K562 (cell line): ENCODE data around the gene TSC22D3. TPM values are rescaled to one million over a fixed set of nuclear protein-coding genes. Genes with fewer than 3 reads are reported as not detected.

Experiments
- ATAC-seq: fragments of 200-7000 bp; cut with Tn5 transposase; 3 replicates; pipeline ENCODE4 v1.9.1; 2020; ENCODE audit warnings: moderate library complexity
- BruUV-seq: library from RNA; stranded (reverse); fragments of 400-500 nt; replicated peaks from 2 replicates; lab custom pipeline; 2021; lab: Mats Ljungman, UMichigan
- CTCF ChIA-PET: fragments of 300-600 bp; formaldehyde crosslinking; extraction: SDS; loops from one replicate; lab custom pipeline; 2021; ENCODE audit warnings: low intra/inter-chr PET ratio; lab: Yijun Ruan, JAX
- POLR2A ChIA-PET: fragments of 300-600, 350-650 bp; sonication (Branson Sonifier 250); formaldehyde crosslinking; extraction: SDS; loops from one replicate; lab custom pipeline; 2021; ENCODE audit warnings: antibody characterized with exemption, inconsistent platforms; lab: Yijun Ruan, JAX
- DNase-seq, 4 experiments: peaks; one replicate each; pipeline versions ENCODE4 v3.0.0 to v3.0.0-alpha.2; 2011 to 2018; ENCODE audit warnings: low spot score in 3 of 4, mixed read lengths in 3 of 4; ENCODE audit errors: extremely low read depth in 1 of 4
- FAIRE-seq: peaks from 2 replicates; lab custom pipeline; 2011; peaks lifted over from hg19 to GRCh38; lab: Jason Lieb, UNC
- H2AFZ ChIP-seq: 2 replicates; pipeline ENCODE4 v1.6.0; 2011; ENCODE audit warnings: low read depth, low read length, control low read depth, inconsistent platforms
- H3K27ac ChIP-seq: fragments of 200-600 bp; 3 replicates; pipeline ENCODE4 v1.8.0; 2011; ENCODE audit warnings: low read depth, mild to moderate bottlenecking, control low read depth, inconsistent platforms, low read length, moderate library complexity, mixed read lengths; ENCODE audit errors: extremely low read depth
- H3K27me3 ChIP-seq, 2 experiments: fragments of 300-600 bp in 1 of 2; 2 replicates in 1 of 2; 3 replicates in 1 of 2; pipeline versions ENCODE4 v1.6.0 to v1.8.0; 2011; ENCODE audit warnings: inconsistent platforms in 2 of 2, low read length in 2 of 2, mild to moderate bottlenecking in 1 of 2, mixed read lengths in 1 of 2, moderate library complexity in 1 of 2; ENCODE audit not compliant: control insufficient read depth in 2 of 2, insufficient read depth in 2 of 2
- H3K36me3 ChIP-seq: fragments of 300-600 bp; 3 replicates; pipeline ENCODE4 v1.8.0; 2011; ENCODE audit warnings: mild to moderate bottlenecking, low read length, inconsistent platforms; ENCODE audit not compliant: control insufficient read depth, insufficient read depth
- H3K4me1 ChIP-seq, 2 experiments: fragments of 200-600 bp in 1 of 2; replicated peaks in 1 of 2; 2 replicates in 1 of 2; 3 replicates in 1 of 2; pipeline versions ENCODE4 v1.5.1 to v1.8.0; 2011; ENCODE audit warnings: inconsistent platforms in 2 of 2, low read length in 2 of 2, mild to moderate bottlenecking in 1 of 2, mixed read lengths in 1 of 2, moderate library complexity in 1 of 2; ENCODE audit not compliant: control insufficient read depth in 2 of 2, insufficient read depth in 2 of 2
- H3K4me2 ChIP-seq: 2 replicates; pipeline ENCODE4 v1.6.1; 2011; ENCODE audit warnings: low read length, control low read depth, inconsistent platforms, mixed read lengths; ENCODE audit not compliant: insufficient read depth
- H3K4me3 ChIP-seq: fragments of 200-600 bp; sonication (generic), shearing (Covaris generic); 2 replicates; pipeline ENCODE4 v1.5.1; 2016; ENCODE audit warnings: control low read depth, inconsistent platforms
- H3K79me2 ChIP-seq: fragments of 200-600 bp; 3 replicates; pipeline ENCODE4 v1.8.0; 2011; ENCODE audit warnings: low read length, inconsistent platforms; ENCODE audit not compliant: control insufficient read depth, insufficient read depth
- H3K9ac ChIP-seq, 2 experiments: 2 replicates each; pipeline versions ENCODE4 v1.6.0 to v1.6.1; 2011; ENCODE audit warnings: low read depth in 2 of 2, low read length in 2 of 2, control low read depth in 1 of 2, inconsistent platforms in 1 of 2, mild to moderate bottlenecking in 1 of 2, mixed read lengths in 1 of 2; ENCODE audit not compliant: insufficient read depth in 1 of 2
- H3K9me1 ChIP-seq: one replicate; pipeline ENCODE4 v1.6.0; 2011; ENCODE audit warnings: inconsistent platforms, mild to moderate bottlenecking, low read length, moderate library complexity; ENCODE audit not compliant: control insufficient read depth, insufficient read depth
- H3K9me3 ChIP-seq: replicated peaks from 2 replicates; pipeline ENCODE4 v1.5.1; 2011; ENCODE audit warnings: low read depth, low read length, inconsistent platforms; ENCODE audit not compliant: control insufficient read depth, insufficient read depth
- H4K20me1 ChIP-seq: replicated peaks from 2 replicates; pipeline ENCODE4 v1.6.1; 2011; ENCODE audit warnings: low read length, inconsistent platforms, mixed read lengths; ENCODE audit not compliant: control insufficient read depth, insufficient read depth
- ADNP ChIP-seq: fragments of 200-800 bp; sonication (Bioruptor generic); IDR thresholded peaks from 2 replicates; pipeline ENCODE4 v1.6.1; 2016; ENCODE audit warnings: missing genetic modification characterization, missing compliant biosample characterization
- ATF1 ChIP-seq, 2 experiments: fragments of 450-650 bp in 1 of 2; IDR thresholded peaks; 2 replicates each; pipeline ENCODE4 v1.6.1; 2016; ENCODE audit warnings: missing compliant biosample characterization in 1 of 2, missing genetic modification characterization in 1 of 2
- BCOR ChIP-seq: fragments of 450-650 bp; IDR thresholded peaks from 2 replicates; pipeline ENCODE4 v1.6.1; 2016
- CBX2 ChIP-seq: fragments of 200-600 bp; sonication (generic); IDR thresholded peaks from one replicate; pipeline ENCODE4 v1.6.1; 2012; ENCODE audit warnings: mild to moderate bottlenecking, low read length, inconsistent platforms; ENCODE audit not compliant: insufficient read depth, poor library complexity, severe bottlenecking
- EGR1 ChIP-seq: fragments of 450-650 bp; conservative IDR thresholded peaks from 2 replicates; pipeline ENCODE4 v1.6.1; 2017; ENCODE audit warnings: mild to moderate bottlenecking
- GTF2E2 ChIP-seq: fragments of 200-800 bp; sonication (Bioruptor generic); IDR thresholded peaks from 2 replicates; pipeline ENCODE4 v1.6.1; 2016; ENCODE audit warnings: missing genetic modification characterization, missing compliant biosample characterization
- NCOA2 ChIP-seq, 2 experiments: fragments of 450-650 bp; IDR thresholded peaks; 2 replicates each; pipeline ENCODE4 v1.6.1; 2018; ENCODE audit warnings: mild to moderate bottlenecking in 2 of 2, moderate library complexity in 1 of 2; ENCODE audit not compliant: partially characterized antibody in 2 of 2
- PHB ChIP-seq: fragments of 250-450 bp; sonication (Bioruptor Pico); IDR thresholded peaks from 2 replicates; pipeline ENCODE4 v1.5.0; 2021
- RBM25 ChIP-seq: fragments of 200-400 bp; formaldehyde crosslinking; IDR thresholded peaks from 2 replicates; pipeline ENCODE4 v1.6.1; 2018; ENCODE audit warnings: low read length, low read depth, moderate library complexity; ENCODE audit not compliant: severe bottlenecking
- ZNF12 ChIP-seq: sonication (generic); formaldehyde crosslinking; IDR thresholded peaks from 2 replicates; pipeline ENCODE4 v1.4.0; 2020; ENCODE audit warnings: mild to moderate bottlenecking, missing genetic modification reagents
- ZNF347 ChIP-seq: fragments of 450-650 bp; formaldehyde crosslinking; IDR thresholded peaks from 2 replicates; pipeline ENCODE4 v1.4.0; 2020; ENCODE audit warnings: low read depth, mild to moderate bottlenecking, moderate library complexity
- WGBS: fragments of 100-300 bp; shearing (Covaris generic); methylation state at CpG from one replicate; pipeline ENCODE4 v1.1.6; 2016; ENCODE audit warnings: low coverage, mixed read lengths; ENCODE audit not compliant: insufficient coverage; ENCODE audit errors: missing lambda C conversion rate; 5-methylcytosine and 5-hydroxymethylcytosine counted together
- in situ Hi-C: fragments of 300-500 bp; cut with MboI; formaldehyde crosslinking; loops from 4 replicates; pipeline ENCODE4 v1.15.0; 2018; ENCODE audit warnings: inconsistent platforms, mixed read lengths
- intact Hi-C: fragments of 100-400 bp; cut with micrococcal nuclease; formaldehyde crosslinking; loops from 2 replicates; pipeline ENCODE4 v1.14.2; 2022
- polyA plus RNA-seq, 8 experiments: library from polyadenylated mRNA; depleted of rRNA in 4 of 8; stranded (reverse) in 5 of 8; unstranded in 3 of 8; fragments of >200 nt; fragmentation: Nextera tagmentation in 2 of 8; fragmentation: Illumina TruSeq in 1 of 8; extraction: Ambion mirVana in 2 of 8; extraction: Trizol in 1 of 8; gene quantifications; 2 replicates each; pipeline versions ENCODE4 v1.2.1 to v1.2.3, GENCODE V29; 2011 to 2014; ENCODE audit warnings: inconsistent platforms in 1 of 8, missing spikeins in 1 of 8
- total RNA-seq, 7 experiments: library from RNA; depleted of rRNA in 6 of 7; stranded (reverse); fragments of >200 nt in 6 of 7; fragmentation: Illumina TruSeq in 2 of 7; extraction: Trizol in 2 of 7; gene quantifications; 2 replicates each; pipeline versions ENCODE4 v1.2.1 to v1.2.3, GENCODE V29; 2011 to 2021; ENCODE audit warnings: low replicate concordance in 1 of 7
- TF ChIP-seq, protein P1 (sequence below): fragments of 450-650 bp; IDR thresholded peaks from 2 replicates; pipeline ENCODE4 v1.6.1; 2016; ENCODE audit warnings: antibody characterized with exemption
- TF ChIP-seq, protein P2 (sequence below): sonication (generic); formaldehyde crosslinking; IDR thresholded peaks from 2 replicates; pipeline ENCODE4 v1.8.0; 2023; ENCODE audit warnings: mild to moderate bottlenecking, missing genetic modification reagents

The TSC22D3 gene
- total and polyA plus RNA-seq, 9 of the 15 experiments (the other 6 are each of a cell fraction or from before 2014, with no cell fraction given): 0.48 to 3.0 (median 0.87) TPM

DNA sequence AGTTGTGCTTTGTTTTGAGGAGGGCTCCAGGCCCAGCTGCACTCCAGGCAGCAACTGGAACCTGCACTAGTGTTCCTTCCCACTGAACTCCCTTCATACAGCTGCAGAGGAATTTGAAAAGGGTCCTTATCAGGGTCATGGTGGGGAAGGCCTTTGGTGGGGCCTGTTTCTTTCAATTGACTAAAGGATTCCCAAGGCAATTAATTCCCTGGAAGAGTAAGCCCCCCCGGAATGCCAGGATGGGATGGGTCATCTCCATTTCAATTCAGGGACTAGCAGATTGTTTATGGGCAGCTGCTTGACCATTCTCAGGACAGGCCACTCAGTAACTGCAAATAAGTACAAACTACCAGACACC is 45.3 kb downstream of the TSC22D3 start:
- FAIRE-seq: no peak
- no peak overlapping the region for H2AFZ ChIP-seq
- no peak for ATAC-seq
- no peak overlapping the region for H3K4me2 ChIP-seq
- TF ChIP-seq GTF2E2 (tag): no peak
- TF ChIP-seq ADNP (tag): peak; percentile 14; the same call in 1 of the 2 replicates
- TF ChIP-seq, all 486 proteins: peak for 1
- no peak overlapping the region for H3K27ac ChIP-seq
- in situ Hi-C loops: no loop called here
- H3K36me3 ChIP-seq: no peaks in the 10 kb centered on the region
- BruUV-seq: no TSS peak
- H3K4me1 ChIP-seq: peaks cover 22 to 47% of the 10 kb centered on the region in 2 experiments; a peak in 4 of 5 replicates
- CTCF ChIA-PET: no interaction called here
- H4K20me1 ChIP-seq: no peaks in the 10 kb centered on the region
- no peak for DNase-seq
- no peaks in the 10 kb centered on the region for H3K9me3 ChIP-seq
- H3K9me1 ChIP-seq: no peaks in the 10 kb centered on the region
- no peak overlapping the region for H3K4me3 ChIP-seq
- no peaks in the 10 kb centered on the region for H3K79me2 ChIP-seq
- POLR2A ChIA-PET: no interaction called here
- WGBS: 33% methylated on average over 1 of the region's 1 CpG
- H3K9ac ChIP-seq: no peak overlapping the region
- H3K27me3 ChIP-seq: no peaks in the 10 kb centered on the region
- intact Hi-C loops: loop anchor here (2.0 to 5.0 kb wide), 2 partner anchors 47 to 58 kb away; partner anchors contain the start of gene NCBP2L

DNA sequence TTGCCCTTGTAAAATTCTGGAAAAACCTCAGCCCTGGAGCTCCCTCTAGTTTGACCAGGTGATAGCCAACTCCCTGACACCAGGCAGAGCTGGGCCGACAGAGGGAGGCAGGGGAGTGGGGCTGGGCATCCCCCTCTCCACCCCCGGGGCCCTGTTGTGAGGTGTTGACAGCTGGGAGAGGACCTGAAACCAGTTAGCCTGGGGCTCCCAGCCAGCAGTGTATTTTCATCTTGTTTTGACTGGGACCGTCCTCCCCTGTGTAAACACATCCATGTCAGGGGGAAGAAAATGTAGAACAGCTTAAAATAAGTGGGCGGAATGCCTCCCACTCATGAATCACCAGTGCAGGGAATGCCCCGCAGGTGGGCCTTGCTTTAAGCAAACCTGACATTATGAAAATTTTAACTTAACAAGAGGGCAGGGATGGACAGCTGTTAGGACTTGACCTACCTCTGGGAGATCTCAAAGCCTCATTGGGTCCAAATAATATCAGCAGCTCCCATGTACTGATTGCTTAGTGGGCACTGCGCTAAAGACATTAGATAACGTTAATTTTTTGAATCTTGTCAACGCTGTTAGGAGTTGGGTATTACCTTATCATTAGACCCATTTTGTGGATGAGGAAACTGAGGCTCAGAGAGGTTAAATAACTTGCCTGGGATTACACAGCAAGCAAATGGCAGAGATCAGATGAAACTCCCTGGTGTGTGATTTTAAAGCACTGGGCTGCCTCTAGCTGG is 45.9 kb downstream of the TSC22D3 start:
- intact Hi-C loops: loop anchor here (2.0 to 5.0 kb wide), 2 partner anchors 47 to 57 kb away; partner anchors contain the start of gene NCBP2L
- ATAC-seq (no peak), DNase-seq (no peak), FAIRE-seq (no peak)
- ChIA-PET POLR2A (interaction anchor here (0.7 to 1.2 kb wide), 2 partner anchors 20 to 53 kb away, joined by 3 read pairs; no protein-coding TSS in a partner anchor), CTCF (no interaction called here)
- H3K4me1 ChIP-seq: peaks cover 22 to 47% of the 10 kb centered on the region in 2 experiments; a peak in 4 of 5 replicates
- H4K20me1 ChIP-seq: no peaks in the 10 kb centered on the region
- no peak overlapping the region for H3K4me3 ChIP-seq
- H3K79me2 ChIP-seq: no peaks in the 10 kb centered on the region
- in situ Hi-C loops: no loop called here
- H3K27me3 ChIP-seq: no peaks in the 10 kb centered on the region
- H2AFZ ChIP-seq: no peak overlapping the region
- H3K9ac ChIP-seq: 0 out of 4 replicates have a peak overlapping the region, but pooled peaks of 1 of the 2 experiments have one; percentile 33
- BruUV-seq: no TSS peak
- no peak overlapping the region for H3K27ac ChIP-seq
- H3K36me3 ChIP-seq: no peaks in the 10 kb centered on the region
- H3K9me1 ChIP-seq: no peaks in the 10 kb centered on the region
- 44% methylated on average over 8 of the region's 8 CpGs for WGBS
- H3K4me2 ChIP-seq: no peak overlapping the region
- H3K9me3 ChIP-seq: no peaks in the 10 kb centered on the region
- TF ChIP-seq ZNF12 (CRISPR knock-in tag) (no peak), RBM25 (peak; percentile 87), NCOA2 (IDR thresholded peaks at IDR 0.05; ENCODE audit: partially characterized antibody in 2 of 2) (no peak), EGR1 (peak; percentile 79), PHB (CRISPR knock-in tag) (no peak), CBX2 (no peak), ZNF347 (CRISPR knock-in tag) (no peak), ATF1 (CRISPR knock-in tag; IDR thresholded peaks at IDR 0.05) (no peak), ATF1 (tag; IDR thresholded peaks at IDR 0.05) (no peak), BCOR (peak; percentile 88)
- TF ChIP-seq, protein P1, sequence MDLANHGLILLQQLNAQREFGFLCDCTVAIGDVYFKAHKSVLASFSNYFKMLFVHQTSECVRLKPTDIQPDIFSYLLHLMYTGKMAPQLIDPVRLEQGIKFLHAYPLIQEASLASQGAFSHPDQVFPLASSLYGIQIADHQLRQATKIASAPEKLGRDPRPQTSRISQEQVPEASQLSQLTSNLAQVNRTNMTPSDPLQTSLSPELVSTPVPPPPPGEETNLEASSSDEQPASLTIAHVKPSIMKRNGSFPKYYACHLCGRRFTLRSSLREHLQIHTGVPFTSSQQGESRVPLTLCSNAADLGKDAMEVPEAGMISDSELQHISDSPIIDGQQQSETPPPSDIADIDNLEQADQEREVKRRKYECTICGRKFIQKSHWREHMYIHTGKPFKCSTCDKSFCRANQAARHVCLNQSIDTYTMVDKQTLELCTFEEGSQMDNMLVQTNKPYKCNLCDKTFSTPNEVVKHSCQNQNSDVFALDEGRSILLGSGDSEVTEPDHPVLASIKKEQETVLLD: no peak
- TF ChIP-seq, protein P2, sequence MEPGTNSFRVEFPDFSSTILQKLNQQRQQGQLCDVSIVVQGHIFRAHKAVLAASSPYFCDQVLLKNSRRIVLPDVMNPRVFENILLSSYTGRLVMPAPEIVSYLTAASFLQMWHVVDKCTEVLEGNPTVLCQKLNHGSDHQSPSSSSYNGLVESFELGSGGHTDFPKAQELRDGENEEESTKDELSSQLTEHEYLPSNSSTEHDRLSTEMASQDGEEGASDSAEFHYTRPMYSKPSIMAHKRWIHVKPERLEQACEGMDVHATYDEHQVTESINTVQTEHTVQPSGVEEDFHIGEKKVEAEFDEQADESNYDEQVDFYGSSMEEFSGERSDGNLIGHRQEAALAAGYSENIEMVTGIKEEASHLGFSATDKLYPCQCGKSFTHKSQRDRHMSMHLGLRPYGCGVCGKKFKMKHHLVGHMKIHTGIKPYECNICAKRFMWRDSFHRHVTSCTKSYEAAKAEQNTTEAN: no peak
